HG02943 (cell line): ENCODE data around the gene ANK3.
A peak's percentile ranks its signal among the peaks of the same experiment; 100 is the strongest.

Source experiments
- ATAC-seq: cut with Tn5 transposase; IDR thresholded peaks from one replicate; pipeline ENCODE4 v1.9.1; 2021; ENCODE audit warnings: mild to moderate bottlenecking, low read depth, moderate library complexity; ENCODE audit not compliant: unreplicated experiment

Gene ANK3

DNA sequence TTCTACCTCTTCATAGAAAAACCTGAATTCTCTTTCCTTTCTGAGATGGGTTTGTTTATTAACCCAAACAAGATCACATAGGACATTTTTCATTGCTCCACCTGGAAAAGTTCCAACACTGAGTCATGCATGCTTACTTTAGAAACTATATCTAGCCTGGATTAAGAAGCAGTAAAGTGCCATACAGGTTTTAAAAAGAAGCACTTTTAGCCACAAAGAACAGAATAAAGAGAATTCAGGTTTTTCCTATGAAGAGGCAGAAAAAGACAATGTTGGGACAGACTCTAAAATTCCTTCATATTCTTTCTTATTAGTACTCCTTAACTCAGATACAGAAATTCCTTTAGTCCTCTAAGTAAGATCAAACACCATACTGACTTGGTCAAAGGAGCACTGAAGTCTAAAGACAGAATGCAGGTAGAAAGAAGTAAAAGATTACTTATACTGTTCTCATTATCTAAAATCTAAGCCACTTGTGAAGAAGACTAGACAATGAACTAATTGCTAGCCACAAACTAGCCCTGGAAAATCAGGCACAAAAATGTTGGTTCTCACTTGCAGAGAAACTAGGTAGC, 241.3 kb downstream of the ANK3 start:
- ATAC-seq: no peak

DNA sequence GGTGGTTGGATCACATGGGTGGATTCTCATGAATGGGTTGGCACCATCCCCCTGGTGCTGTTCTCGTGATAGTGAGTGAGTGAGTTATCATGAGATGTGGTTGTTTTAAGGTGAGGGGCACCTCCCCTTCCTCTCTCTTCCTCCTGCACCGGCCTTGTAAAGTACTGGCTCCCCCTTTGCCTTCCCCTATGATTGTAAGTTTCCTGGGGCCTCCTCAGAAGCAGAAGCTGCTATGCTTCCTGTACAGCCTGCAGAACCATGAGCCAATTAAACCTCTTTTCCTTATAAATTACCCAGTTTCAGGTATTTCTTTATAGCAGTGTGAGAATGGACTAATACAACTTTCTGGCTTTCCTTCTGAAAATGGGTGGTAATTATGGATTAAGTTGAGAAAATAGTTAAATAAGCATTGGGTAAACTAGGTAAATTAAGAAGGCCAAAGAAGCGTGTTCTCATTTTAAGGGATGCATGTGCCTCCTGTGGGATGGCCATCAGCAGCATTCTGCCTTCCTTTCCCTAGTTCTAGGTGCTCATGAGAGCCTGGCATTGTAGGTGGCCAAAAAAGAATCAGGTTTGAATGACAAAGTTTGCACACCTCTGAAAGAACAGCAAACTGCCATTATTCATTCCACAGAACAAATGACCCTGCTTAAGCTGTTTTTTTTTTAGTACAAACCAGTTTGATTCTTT, 242.0 kb downstream of the ANK3 start:
- no peak for ATAC-seq

DNA sequence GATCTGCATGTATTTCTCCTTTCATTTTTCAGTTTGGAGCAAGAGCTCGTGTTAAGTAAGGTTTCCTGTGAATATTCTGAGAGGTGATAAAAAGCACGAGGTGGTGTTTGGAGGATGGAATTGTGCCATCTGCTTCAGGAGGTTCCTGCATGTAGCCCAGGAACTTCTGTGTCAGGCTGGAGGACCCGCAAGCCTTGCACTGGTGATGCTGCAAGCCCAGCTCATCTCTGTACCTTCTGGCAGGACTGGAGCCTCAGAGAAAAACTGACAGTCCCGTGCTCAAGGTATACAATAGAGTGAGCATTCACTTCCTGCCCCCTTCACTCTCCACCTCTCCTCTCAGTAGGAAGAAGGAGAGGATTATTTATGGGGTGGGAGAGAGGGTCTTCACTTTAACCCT, 242.7 kb downstream of the ANK3 start:
- no peak for ATAC-seq

DNA sequence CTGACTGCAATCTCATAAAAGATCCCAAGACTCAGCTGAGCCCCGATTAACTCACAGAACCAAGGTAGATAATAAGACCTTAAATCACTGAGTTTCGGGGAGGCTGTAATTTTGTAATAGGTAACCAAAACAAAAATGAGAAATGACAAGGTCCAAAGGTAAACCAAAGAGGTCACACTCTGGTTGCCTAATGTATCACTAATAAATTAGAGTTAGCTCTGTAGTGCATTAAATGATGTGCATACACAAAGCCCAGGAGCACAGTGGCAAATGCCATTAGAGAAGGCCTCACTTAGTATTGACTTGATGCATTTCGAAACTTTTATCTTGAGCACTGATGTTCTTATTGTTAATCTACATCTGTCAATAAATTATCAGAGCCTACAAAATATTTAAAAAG, 245.6 kb downstream of the ANK3 start:
- ATAC-seq: no peak

DNA sequence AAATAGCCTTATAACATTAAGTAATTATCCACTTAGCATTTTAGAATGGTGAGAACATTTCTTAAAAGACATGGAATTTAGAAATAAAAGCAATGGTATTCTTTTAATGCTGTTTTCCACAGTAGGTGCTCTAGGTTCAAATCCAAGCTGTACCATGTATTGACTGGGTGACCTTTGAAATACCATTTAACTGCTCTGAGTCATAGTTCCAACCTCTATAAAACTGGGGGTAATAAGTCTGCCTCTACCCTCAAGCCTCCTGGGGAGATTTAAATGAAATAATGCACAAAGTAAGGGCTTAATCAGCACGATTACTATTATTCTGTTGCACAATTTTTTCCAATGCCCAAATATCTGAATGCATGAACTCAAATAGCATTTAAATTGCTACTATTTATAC, 246.9 kb downstream of the ANK3 start:
- ATAC-seq: no peak

DNA sequence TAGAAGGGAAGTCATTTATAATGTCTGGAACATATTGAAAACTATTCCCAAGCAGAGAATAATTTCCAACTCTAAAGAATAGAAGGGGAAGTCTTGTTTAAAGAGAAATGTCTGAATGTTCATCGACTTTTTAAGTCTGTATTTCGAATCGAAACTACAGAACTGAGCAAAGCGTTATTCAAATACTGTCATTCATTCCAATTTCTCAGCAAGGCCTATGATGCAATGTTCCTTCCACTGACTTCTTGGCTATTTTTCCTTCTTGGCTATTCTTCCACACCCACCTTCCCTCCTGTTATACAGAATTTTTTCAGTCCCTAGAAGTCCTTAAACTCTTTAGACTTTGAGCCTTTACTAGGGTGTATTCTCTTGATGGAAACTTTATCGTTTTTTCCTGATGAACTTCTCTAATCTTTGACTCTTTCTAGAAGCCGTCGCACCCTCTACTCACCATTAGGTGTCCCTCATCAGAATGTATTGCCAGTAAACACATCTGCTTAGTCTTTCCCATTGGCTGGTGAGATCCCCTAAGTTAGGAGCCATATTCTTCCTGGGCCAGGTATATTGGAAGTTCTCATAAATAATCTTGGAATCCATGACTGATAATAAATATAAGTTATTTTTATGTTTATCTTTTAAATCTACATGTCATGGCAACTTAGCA, 247.6 kb downstream of the ANK3 start:
- no peak for ATAC-seq

DNA sequence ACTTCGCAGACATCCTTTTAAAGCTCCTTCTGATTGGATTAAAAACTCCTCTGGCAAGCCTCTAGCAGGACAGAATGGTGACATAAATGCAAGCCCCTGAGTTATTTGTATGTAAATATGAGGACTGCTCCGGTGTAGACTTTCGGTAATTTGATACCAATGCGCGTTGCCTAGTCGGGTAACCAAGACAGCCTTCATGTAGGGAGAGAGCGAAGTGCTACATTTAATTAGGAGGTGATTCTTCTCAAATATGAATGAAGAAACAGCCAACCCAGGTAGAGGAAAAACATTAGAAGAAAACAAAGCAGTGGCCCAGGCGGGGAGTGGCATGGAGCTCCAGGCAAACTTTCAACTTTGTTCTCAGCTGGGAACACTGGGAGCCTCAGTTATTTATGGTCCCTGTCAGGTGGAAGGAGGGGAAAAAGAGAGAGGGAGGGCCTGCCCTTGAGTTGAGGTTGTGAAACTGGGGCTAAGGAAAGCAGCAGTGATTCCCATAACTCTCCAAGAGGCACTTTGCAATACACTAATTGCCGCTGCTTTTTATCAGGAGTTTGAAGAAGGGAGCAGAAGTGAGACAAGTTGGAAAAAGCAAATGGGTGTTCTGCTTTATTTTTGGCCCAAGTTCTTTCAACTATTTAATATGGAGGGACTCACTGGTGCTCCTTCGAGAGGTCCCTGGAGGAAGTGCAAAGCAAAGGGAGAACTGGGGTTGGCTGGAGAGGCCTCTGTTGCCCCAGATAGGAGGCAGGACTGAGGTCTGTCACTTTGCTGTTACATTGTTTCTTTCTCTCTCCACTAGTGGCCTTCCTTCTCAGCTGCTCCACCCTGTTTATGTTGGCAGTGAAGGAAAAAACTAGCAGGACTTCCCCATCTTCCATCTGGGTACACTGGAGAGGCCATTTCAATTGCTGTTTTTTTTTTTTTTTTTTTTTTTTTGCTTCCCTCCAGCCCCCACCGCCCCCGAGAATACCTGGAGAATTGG, 248.7 kb downstream of the ANK3 start:
- no peak for ATAC-seq

DNA sequence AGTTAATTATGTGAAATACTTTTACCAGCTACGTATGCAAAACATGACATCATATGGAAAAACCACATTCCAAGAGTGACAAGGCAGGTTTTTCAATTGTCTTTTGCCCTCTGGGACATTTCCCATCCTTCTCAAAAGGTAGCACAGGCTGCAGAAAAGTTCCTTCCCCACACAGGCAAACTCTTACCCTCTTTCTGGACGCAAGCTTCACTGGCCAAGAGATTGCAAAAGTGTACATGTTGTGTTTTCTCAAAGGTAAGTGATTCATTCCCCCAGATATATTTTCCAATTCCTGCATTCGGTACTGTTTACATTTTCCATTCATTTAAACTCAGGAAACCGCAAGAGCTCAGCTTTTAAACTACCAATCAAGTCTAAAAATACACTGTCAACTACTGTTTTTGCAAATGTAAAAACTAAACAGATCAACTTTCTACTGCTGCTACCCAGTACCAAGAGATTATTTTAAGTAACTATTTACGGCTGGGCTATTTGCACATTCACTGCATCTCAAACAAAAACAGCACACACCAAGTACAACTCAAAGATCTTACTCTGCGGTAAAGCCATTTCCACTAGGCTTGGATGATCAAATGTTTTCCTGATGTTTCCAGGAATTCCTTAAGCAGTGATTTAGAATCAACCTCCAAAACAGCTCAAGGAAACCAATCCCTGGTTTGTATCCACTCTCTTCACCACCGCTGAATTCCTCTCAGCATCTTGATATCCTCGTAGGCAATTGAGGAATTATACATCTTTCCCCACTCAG, 249.7 kb downstream of the ANK3 start:
- ATAC-seq: no peak

DNA sequence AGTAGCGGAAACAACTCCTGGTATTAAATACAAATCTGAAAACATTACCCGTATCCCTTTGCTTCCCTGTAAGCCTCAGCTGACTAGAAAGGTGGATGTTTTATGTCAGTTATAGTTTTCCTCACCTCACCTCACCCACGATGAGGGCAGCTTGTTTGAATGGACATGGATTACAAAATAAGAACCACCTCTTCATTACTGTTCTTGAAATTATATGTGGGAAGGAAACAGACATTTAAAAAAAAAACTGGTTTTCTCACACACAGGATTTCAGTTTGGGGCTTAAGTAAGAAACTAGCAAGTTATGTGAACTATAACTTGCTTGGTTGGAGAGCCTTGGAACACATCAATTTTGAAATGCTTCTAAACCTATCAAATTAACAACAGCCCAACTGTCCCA, 250.4 kb downstream of the ANK3 start:
- no peak for ATAC-seq

DNA sequence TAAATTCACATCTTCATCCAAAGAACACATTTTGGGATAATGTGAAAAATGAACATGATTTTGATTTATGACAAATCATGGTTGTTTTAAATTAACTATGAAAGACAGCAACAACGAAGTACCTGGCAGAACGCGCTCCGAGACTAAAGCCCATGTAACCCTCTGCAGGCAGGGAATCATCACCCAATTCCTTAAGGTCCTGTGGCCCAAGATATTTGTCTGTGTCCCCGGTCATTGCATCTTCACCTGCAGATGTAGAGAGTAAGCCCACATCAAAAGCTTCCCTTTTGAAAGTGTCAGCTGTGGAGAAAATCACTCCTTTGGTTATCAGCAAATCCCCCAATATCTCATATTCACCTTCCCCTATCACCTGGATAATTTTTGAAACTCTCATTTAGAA, 250.8 kb downstream of the ANK3 start:
- ATAC-seq: no peak

DNA sequence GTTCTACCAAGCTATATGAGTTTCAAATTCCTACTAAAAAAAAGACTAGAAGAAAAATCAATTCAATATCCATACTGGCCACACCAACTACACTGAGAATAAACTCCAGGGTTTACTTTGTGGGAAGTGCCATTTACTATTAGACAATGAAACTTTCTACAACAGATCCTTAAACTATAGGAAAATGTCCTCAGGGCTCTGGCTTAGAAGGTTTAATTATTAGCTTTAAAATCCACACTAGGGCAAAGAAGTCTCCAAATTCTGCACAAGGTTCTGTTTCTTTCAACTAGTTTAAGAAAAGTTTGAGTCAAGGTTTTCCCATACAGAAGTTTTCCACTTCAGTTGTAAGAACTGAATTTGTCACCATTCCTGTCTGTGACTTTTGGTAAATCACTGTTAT, 251.6 kb downstream of the ANK3 start:
- no peak for ATAC-seq

DNA sequence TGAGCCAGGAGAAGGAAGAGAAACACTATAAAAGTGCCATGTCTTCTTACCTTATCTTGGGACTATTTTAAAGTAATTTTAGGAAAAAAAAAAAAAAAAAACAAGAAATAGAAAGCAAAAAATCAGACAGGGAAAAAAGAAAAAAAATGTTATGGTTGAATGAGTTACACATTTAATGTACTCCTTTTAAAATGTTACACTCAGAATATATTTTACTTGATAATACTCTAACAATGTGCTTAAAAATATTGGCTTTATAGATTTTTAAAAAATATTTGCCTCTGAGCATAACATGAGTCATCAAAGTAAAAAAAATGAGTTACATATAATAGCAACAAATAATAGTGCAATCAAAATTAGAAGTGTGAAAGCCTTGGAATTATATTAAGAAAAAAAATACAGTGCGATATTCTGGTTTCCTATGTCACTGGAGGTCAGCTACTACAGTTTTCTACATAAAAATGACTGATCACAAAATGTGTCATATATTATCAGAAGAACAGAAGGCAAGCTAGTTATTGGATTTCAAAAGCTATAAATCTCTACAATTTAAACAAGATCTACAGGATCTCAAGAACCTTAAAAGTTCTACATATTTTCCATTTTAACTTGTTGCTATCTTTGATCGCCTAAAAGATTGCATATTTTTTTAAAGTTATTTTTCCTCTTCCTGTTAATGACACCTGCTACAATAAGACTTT, 252.2 kb downstream of the ANK3 start:
- ATAC-seq: no peak

DNA sequence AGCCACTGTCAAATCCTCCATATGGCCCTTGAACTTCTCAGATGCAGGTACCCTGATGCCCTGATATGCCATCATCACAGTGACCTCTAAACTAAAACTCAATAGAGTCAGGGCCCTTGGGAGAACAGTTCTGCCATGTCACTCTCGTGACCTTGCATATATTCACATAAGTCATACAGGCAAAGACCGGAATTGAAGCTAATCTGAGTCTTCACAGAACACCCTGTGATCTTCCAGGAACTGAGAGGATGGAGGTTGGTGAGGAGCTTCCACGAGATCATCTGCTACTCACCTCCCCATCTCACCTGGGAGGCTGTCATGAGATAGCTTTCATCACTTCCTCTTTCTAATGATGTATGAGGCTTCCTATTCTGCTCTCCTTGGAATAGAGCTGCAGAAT, 254.7 kb downstream of the ANK3 start:
- ATAC-seq: no peak

DNA sequence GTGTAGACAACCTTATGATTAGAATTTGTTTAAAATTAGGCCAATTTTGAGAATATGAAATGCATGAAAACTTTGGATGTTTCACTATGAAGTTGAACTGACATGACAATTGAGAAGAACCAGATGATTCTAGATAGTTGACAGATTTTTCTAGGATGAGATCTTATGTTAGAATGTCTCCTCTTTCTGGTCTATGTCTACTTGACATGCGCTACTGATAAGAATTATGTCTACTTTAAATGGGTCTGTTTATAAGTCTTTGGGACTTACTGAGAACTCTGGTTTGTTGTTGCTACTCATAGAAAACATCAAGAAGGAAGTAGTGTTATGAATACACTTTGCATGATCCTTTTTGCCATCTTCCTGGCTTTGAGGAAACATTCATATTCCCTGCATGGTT, 255.1 kb downstream of the ANK3 start:
- no peak for ATAC-seq

DNA sequence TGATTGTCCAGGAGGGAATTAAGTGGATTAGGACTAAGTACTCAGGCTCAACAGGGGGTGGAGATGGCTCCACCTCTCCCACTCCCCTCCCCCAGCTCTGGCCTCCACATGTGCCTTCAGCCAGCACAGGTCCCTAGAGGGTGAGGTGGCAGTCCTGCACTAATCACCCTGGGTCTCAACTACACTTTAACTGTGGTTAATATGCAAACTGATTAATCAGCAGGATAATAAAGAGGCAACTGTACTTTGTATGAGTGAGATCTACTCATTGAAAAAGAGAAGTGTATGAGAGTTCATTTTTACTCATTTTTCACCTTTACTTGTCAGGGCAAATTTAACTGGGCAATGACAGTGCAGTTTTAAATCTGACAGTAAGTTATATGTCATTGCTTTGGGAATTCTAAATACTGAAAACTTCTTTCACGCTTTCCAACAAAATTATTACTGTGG, 259.5 kb downstream of the ANK3 start:
- ATAC-seq: peak; percentile 63

DNA sequence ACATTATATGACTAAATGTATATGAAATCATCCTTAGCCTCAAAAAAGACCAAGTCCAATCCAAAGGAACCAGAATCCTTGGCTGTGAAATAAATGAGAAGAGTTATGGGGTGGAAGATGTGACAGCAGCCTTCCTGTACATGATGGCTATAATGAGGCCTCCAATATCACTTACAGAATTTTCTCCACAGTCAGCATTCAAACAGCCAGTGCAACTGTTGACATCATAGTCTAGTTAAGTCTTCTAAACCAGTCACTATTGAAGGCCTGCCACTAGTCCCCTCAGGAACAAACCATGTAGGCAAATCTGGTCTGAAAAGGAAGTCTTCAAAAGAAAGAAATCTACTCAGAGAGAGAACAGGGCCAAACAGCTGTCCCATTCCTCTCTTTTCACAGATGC, 263.8 kb downstream of the ANK3 start:
- ATAC-seq: no peak

DNA sequence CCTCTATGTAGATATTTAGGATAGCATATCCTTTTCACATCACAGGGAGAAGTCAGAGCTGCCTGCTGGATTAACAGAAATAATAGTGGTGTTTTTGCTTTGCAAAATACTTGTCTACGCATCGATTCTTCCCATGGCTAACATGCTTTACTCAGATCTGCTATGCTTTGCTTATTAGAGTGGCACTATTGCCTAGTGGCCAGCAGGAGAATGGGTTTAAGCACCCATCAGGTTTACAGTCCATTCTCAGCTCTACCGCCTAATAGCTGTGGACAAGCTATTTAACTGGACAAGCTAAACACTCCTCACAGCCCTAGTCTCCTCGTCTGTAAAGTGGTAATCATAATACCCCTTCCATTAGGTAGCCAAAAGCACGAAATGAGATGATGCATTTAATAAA, 265.1 kb downstream of the ANK3 start:
- no peak for ATAC-seq

DNA sequence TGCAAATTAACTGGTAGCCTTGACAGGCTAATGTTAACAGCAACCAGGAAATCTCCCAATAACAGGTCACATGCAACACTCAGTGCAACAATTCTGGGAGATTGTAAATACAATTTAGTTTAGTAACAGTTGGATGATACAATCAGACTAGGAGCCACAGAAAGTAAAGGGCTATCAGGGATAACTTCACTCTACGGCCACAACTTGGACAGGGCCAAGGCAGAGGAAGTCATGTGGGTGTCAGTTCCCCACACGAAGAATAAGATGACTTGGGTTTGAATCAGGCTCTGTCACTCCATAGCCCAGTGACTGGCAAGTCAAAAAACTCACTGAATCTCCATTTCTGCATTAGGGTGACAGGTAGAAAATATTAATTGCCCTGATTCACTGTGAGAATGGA, 266.0 kb downstream of the ANK3 start:
- ATAC-seq: no peak

DNA sequence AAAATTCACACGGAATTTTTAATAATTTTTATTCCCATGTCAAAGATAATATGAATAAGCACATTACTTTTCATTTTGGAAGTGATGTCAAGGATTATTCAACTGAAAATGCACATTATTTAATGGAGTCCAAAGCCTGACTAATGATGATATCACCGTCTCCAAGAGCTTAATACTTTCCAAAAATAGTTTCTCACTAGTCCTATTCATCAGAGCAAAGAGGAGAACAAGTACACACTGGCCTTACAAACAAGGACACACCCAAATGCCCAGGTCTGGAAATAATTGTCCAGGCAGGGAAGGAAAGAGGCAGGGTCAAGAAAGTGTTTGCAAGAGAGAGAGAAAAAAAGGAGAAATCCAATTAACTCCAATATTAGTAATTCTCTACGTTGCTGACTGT, 266.5 kb downstream of the ANK3 start:
- ATAC-seq: no peak

DNA sequence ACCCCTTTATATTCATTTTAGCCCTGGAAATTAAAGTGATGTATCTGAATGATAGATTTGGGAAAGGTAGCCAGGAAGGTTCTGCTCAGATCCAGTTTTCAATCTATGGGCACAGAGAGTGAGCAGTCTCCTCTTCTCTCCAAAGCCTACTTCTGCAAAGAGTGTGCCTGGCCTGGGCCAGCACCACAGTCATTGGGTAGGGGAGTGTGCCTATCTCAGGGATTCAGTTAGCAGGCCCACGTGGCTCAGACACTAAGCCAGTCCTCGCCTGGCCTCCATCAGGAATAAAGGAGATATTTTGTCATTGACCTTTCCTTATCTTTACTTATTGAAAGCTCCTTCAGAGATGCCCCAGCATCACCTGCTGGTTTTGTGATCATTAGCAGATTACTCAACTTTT, 267.5 kb downstream of the ANK3 start:
- ATAC-seq: no peak
